HepG2 (cell line): ENCODE results near the gene SLC35B4. TPM values are rescaled to one million over a fixed set of nuclear protein-coding genes. Genes with fewer than 3 reads are reported as not detected.
A peak's percentile ranks its signal among the peaks of the same experiment; 100 is the strongest.

Experiments
- ATF3 ChIP-seq: sonication (generic); formaldehyde crosslinking; IDR thresholded peaks from 2 replicates; pipeline ENCODE4 v1.4.0; 2020; ENCODE audit warnings: missing genetic modification reagents
- BRCA1 ChIP-seq: sonication (generic); formaldehyde crosslinking; IDR thresholded peaks from 2 replicates; pipeline ENCODE4 v1.4.0; 2020; ENCODE audit warnings: missing genetic modification reagents
- DBP ChIP-seq: sonication (generic); formaldehyde crosslinking; IDR thresholded peaks from 2 replicates; pipeline ENCODE4 v1.4.0; 2020; ENCODE audit warnings: missing genetic modification reagents; ENCODE audit errors: not compliant biosample characterization
- FOSL1 ChIP-seq: sonication (generic); formaldehyde crosslinking; IDR thresholded peaks from 2 replicates; pipeline ENCODE4 v1.9.0; 2021; ENCODE audit warnings: missing genetic modification reagents, borderline replicate concordance
- GMEB2 ChIP-seq: IDR thresholded peaks from 2 replicates; pipeline ENCODE4 v1.6.1; 2016; ENCODE audit warnings: missing biosample characterization, missing genetic modification reagents, low read depth
- REL ChIP-seq: sonication (generic); formaldehyde crosslinking; conservative IDR thresholded peaks from 2 replicates; pipeline ENCODE4 v1.8.0; 2022; ENCODE audit warnings: mild to moderate bottlenecking, missing genetic modification reagents, moderate library complexity
- SALL2 ChIP-seq: sonication (generic); formaldehyde crosslinking; IDR thresholded peaks from 2 replicates; pipeline ENCODE4 v1.8.1; 2023; ENCODE audit warnings: mild to moderate bottlenecking, missing genetic modification reagents, inconsistent platforms
- STAT5B ChIP-seq: sonication (generic); formaldehyde crosslinking; IDR thresholded peaks from 2 replicates; pipeline ENCODE4 v1.4.0; 2020; ENCODE audit warnings: missing genetic modification reagents
- ZBTB14 ChIP-seq: sonication (generic); formaldehyde crosslinking; IDR thresholded peaks from 2 replicates; pipeline ENCODE4 v1.4.0; 2020; ENCODE audit warnings: missing genetic modification reagents
- ZKSCAN5 ChIP-seq: sonication (generic); formaldehyde crosslinking; IDR thresholded peaks from 2 replicates; pipeline ENCODE4 v1.5.1; 2020; ENCODE audit warnings: mild to moderate bottlenecking, missing genetic modification reagents
- ZNF441 ChIP-seq: sonication (generic); formaldehyde crosslinking; IDR thresholded peaks from 2 replicates; pipeline ENCODE4 v1.7.0; 2021; ENCODE audit warnings: missing genetic modification reagents, borderline replicate concordance
- ZNF607 ChIP-seq: sonication (generic); formaldehyde crosslinking; IDR thresholded peaks from 2 replicates; pipeline ENCODE4 v1.5.1; 2020; ENCODE audit warnings: missing genetic modification reagents, mild to moderate bottlenecking, borderline replicate concordance
- ZNF670 ChIP-seq: sonication (generic); formaldehyde crosslinking; IDR thresholded peaks from 2 replicates; pipeline ENCODE4 v1.8.0; 2022; ENCODE audit warnings: mild to moderate bottlenecking, missing genetic modification reagents, borderline replicate concordance
- ZNF841 ChIP-seq: sonication (generic); formaldehyde crosslinking; IDR thresholded peaks from 2 replicates; pipeline ENCODE4 v1.8.1; 2023; ENCODE audit warnings: missing genetic modification reagents, borderline replicate concordance
- ZNF850 ChIP-seq: sonication (generic); formaldehyde crosslinking; conservative IDR thresholded peaks from 2 replicates; pipeline ENCODE4 v1.9.0; 2021; ENCODE audit warnings: mild to moderate bottlenecking, missing genetic modification reagents
- polyA plus RNA-seq, 8 experiments: library from polyadenylated mRNA; depleted of rRNA in 3 of 8; stranded (reverse) in 7 of 8; unstranded in 1 of 8; fragments of >200 nt; fragmentation: Illumina TruSeq in 4 of 8; extraction: Trizol in 4 of 8; gene quantifications; 2 replicates each; pipeline versions ENCODE4 v1.2.1 to v1.2.3, GENCODE V29; 2011 to 2016; ENCODE audit warnings: low read depth in 4 of 8, missing spikeins in 1 of 8, mixed read lengths in 1 of 8; ENCODE audit not compliant: insufficient read depth in 1 of 8
- total RNA-seq, 5 experiments: library from RNA; depleted of rRNA; stranded (reverse); fragments of >200 nt; fragmentation: Illumina TruSeq; extraction: Trizol; gene quantifications; 2 replicates each; pipeline ENCODE4 v1.2.3, GENCODE V29; 2016; ENCODE audit warnings: low read depth in 1 of 5
- TF ChIP-seq, protein P1 (sequence below): sonication (generic); formaldehyde crosslinking; IDR thresholded peaks from 2 replicates; pipeline ENCODE4 v1.9.0; 2021; ENCODE audit warnings: missing genetic modification reagents, borderline replicate concordance
- TF ChIP-seq, protein P2 (sequence below): sonication (generic); formaldehyde crosslinking; IDR thresholded peaks from 2 replicates; pipeline ENCODE4 v1.9.0; 2021; ENCODE audit warnings: missing genetic modification reagents, borderline replicate concordance
- TF ChIP-seq, protein P3 (sequence below): IDR thresholded peaks from 2 replicates; pipeline ENCODE4 v1.6.1; 2016; ENCODE audit warnings: control low read depth

The SLC35B4 gene
- total and polyA plus RNA-seq, 2 of the 13 experiments (the other 11 are each of a cell fraction or from before 2014, with no cell fraction given): 17.1 to 17.8 TPM

- TF ChIP-seq ATF3 (CRISPR knock-in tag) (peak; percentile 62), ZNF670 (CRISPR knock-in tag) (no peak), BRCA1 (CRISPR knock-in tag) (no peak), ZNF841 (CRISPR knock-in tag) (no peak), ZKSCAN5 (CRISPR knock-in tag) (no peak), FOSL1 (CRISPR knock-in tag) (0 out of 2 replicates have a peak, but pooled peaks have one; percentile 20), REL (no peak), ZBTB14 (CRISPR knock-in tag) (no peak), STAT5B (CRISPR knock-in tag) (no peak), GMEB2 (CRISPR knock-in tag) (peak; percentile 77), ZNF441 (CRISPR knock-in tag) (peak; percentile 71; the same call in 1 of the 2 replicates), ZNF850 (CRISPR knock-in tag) (no peak), ZNF607 (CRISPR knock-in tag) (no peak; the same call in 1 of the 2 replicates), SALL2 (CRISPR knock-in tag) (peak; percentile 50; the same call in 1 of the 2 replicates), DBP (CRISPR knock-in tag) (peak; percentile 42)
- TF ChIP-seq, protein P1, sequence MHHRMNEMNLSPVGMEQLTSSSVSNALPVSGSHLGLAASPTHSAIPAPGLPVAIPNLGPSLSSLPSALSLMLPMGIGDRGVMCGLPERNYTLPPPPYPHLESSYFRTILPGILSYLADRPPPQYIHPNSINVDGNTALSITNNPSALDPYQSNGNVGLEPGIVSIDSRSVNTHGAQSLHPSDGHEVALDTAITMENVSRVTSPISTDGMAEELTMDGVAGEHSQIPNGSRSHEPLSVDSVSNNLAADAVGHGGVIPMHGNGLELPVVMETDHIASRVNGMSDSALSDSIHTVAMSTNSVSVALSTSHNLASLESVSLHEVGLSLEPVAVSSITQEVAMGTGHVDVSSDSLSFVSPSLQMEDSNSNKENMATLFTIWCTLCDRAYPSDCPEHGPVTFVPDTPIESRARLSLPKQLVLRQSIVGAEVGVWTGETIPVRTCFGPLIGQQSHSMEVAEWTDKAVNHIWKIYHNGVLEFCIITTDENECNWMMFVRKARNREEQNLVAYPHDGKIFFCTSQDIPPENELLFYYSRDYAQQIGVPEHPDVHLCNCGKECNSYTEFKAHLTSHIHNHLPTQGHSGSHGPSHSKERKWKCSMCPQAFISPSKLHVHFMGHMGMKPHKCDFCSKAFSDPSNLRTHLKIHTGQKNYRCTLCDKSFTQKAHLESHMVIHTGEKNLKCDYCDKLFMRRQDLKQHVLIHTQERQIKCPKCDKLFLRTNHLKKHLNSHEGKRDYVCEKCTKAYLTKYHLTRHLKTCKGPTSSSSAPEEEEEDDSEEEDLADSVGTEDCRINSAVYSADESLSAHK (CRISPR knock-in tag): no peak
- TF ChIP-seq, protein P2, sequence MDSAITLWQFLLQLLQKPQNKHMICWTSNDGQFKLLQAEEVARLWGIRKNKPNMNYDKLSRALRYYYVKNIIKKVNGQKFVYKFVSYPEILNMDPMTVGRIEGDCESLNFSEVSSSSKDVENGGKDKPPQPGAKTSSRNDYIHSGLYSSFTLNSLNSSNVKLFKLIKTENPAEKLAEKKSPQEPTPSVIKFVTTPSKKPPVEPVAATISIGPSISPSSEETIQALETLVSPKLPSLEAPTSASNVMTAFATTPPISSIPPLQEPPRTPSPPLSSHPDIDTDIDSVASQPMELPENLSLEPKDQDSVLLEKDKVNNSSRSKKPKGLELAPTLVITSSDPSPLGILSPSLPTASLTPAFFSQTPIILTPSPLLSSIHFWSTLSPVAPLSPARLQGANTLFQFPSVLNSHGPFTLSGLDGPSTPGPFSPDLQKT: no peak
- TF ChIP-seq, protein P3, sequence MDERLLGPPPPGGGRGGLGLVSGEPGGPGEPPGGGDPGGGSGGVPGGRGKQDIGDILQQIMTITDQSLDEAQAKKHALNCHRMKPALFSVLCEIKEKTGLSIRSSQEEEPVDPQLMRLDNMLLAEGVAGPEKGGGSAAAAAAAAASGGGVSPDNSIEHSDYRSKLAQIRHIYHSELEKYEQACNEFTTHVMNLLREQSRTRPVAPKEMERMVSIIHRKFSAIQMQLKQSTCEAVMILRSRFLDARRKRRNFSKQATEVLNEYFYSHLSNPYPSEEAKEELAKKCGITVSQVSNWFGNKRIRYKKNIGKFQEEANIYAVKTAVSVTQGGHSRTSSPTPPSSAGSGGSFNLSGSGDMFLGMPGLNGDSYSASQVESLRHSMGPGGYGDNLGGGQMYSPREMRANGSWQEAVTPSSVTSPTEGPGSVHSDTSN: no peak
Observed at GRCh38 chr7:134316539-134317344, at the start of gene SLC35B4 (continued).
